Myocyte (in vitro differentiated cells): ENCODE measurements around the gene PGF. TPM values are rescaled to one million over a fixed set of nuclear protein-coding genes. Genes with fewer than 3 reads are reported as not detected.
"Not testable (repeated sequence)": the region's sequence is repeated elsewhere in the genome, so short reads cannot be mapped to it uniquely, and the experiment has no call there.

Experiments
- DNase-seq: peaks from one replicate; pipeline ENCODE4 v3.0.0-alpha.2; 2012; ENCODE audit warnings: low read depth
- total RNA-seq: library from RNA; depleted of rRNA; stranded (reverse); fragments of >200 nt; gene quantifications from 2 replicates; pipeline ENCODE4 v1.2.3, GENCODE V29; 2014

PGF gene
- total RNA-seq, 1 donor from 2014 or later: 12.0 TPM

DNA sequence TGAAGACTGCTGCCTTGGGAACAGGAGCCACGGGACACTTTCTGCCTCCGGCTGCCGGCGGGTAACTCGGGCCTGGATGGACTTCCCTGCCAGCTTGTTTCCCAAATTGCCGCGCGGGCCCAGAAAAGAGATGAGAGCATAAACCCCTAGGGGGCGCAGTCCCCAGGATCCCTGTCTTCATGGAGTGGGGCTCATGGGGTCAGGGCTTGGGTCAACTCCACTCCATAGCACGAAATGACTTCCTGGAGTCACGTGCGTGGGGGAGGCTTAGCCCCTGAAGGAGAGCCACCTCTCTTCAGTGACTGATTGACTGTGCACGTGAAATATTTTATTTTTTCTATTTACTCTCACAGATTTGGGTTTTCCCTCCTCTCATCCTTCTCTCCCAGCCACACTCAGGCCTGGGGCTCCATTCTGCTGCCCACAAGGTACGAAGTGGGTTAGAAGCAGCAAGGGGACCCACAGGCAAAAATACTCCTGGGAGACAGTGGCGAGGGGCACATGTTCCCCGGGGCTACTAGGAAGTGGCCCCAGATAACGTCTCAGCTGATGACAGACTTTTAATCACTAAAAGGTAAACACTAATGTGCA lies 10.0 kb downstream of the PGF start:
- DNase-seq: peak; percentile 33

DNA sequence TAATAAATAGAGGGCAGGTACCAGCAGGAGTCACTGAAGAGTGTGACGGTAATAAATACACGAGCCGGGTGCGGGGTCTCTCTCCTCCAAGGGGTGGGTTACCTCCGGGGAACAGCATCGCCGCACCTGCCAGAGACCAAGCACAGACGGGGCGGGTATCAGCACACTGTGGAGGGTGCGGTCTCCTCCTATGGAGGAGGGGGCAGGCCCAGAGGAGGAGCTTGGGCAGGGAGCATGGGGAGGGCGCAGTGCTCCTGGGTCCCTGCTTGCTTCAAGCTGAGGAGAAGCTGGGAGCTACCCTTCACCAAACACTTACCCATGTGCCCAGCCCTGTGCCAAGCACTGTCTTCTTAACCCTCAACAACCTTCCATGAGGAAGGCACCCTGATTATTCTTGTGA lies 12.8 kb downstream of the PGF start:
- no peak for DNase-seq

DNA sequence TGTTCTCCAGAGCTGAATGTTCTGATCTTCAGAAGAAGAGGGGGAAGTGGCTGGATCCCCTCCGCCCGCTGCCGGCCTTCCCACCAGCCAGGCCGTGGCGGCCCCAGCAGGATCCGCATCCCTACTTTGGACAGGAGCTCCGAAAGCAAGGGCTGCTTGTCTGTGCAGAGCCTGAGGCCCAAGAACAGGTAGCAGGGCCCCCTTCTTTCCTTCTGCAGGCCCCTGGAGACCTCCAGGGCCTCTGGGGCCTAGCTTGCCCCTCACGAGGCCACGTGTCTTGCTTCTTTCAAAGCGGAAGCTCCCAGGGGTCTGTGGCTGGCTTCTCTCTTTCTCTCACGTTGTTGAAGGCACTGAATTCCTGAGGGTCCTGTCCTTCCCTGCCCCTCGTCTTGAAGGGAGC lies 13.2 kb downstream of the PGF start:
- DNase-seq: no peak

DNA sequence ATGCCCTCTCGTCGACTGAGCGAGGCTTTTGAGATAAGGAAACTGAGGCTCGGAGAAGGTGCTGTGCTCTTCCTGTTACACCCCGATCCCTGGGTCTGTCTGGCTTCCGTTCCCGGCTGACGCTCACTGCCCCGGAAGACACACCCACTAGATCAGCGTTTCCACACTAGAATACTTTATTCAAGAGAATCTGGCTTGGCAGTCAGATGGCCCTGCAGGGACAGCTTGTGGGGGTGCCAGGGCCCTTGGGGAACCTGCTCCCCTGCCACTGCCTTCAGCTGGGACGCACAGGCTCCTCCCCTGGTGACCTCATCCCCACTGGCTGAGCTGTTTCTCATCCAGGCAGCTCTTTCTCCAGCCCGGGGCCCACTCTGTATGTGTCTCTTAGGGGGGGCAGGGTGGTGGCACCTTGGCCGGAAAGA lies 13.7 kb downstream of the PGF start:
- peak; percentile 79 for DNase-seq

DNA sequence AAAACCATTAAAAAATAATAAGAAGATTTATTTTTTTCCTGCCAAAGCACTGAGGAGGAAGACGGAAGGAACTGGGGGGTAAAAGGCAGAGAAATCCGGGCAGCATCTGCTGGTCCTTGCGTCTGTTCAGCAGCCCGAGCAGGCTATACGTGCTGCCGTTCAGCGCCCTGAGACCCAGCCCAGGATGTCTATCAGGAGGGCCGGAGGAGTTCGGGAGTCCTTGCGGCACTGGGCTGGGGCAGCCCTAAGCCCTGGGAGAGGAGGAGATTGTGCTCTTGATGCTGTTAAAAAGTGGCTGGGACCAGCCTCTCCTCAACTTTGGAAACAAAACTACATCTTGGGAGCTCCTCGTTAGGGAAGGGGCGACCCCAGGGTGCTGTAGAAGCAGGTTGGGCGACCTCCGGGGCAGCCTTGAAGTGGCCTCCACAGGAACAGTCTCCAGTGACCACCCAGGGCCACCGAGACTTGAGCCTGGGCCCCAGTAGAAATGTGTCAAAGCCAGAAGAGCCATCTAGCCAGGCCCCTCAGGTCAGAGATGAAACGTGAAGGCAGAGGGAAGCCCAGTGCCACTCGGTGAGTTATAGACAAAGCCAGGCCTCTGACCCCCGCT lies 14.3 kb downstream of the PGF start:
- DNase-seq: no peak

DNA sequence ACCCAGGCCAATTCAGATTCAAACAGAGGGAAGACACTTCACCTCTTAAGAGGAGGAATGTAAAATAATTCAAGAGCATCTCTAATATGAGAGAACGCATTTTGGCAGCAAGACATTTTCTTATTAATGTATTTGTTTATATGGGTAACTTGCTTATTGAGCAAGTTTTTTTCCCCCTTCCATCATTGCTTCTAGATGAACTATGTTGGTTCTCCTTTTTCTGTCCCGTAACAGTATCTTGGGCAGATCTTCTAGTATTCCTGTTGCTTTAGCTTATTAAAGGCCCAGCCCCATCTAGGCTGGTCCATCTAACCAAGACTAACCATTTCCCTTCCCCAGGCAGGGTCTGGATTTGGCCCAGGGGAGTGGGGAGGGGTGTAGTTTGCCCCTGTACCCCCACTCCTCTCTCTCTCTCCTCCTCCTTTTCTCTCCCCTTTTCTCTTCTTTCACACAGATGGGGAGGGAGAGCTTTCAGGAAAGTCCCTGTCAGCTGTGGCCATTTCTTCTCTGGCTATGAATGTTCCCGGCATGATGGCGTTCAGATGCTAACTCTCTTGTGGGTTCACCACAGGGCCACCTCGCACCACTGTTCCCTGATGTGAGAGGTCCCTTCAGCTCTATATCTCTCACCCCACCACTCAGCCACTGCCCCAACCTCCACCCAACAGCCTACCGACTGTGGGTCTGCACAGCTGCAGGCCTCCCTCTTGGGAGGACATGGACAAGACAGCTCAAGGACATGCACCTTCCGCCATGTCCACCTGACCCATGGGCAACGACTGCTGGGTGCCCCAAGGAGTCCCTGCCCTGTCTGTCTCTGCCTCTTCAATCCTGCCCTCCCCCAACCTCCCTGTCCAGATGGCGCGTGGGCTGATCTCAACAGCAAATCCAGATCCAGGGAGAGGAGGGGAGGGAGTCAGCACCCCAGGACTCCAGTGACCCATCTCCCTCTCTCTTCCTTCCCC lies 16.6 kb downstream of the PGF start:
- peak; percentile 55 for DNase-seq

DNA sequence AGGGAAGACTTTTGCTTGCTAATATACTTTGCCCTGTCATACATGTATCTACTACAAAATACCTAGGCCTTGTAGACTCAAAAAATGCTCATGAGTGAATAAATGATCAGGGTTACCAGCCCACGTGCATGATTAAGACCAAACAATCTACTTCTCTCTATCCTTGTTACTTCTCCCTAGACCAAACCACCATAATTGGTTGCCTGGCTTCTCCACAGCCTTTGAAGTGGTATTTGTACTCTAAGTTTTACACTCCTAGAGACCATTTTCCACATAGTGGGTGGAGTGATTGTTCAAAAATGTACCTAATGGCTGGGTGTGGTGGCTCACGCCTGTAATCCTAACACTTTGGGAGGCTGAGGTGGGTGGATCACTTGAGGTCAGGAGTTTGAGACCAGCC lies 18.2 kb downstream of the PGF start:
- DNase-seq: no peak

DNA sequence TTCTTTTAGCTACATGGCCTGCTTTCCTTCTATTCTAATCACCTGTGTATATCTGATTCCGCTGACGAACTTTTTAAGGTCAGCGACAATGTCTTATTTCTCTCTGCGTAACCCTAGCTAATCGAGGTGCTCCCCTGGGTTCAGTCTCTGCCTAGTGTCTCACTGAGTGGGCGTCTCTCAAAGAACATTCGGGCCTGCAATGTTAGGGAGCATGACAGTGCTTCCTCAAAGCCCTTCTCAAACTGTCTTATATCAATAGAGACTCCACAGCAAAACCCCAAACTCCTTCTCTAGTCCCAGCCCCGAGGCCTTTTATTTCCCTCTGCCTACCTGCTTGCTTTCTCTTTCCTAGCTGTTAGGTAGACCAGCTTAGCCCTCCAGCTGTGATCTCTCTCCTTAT lies 18.7 kb downstream of the PGF start:
- DNase-seq: no peak

DNA sequence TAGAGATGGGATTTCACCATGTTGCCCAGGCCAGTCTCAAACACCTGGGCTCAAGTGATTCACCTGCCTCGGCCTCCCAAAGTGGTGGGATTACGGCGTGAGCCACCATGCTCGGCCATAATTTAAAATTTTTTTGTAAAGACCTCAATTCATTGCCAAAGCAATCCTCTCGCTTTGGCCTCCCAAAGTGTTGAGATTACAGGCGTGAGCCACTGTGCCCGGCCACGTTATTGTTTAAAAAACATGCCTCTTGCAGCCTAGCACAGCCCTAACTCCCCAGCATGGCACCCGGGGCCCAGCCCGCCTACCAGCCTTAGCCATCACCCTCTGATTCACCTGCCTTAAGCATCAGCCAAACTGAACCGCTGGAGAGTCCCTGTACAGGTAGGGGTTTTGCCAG lies 19.2 kb downstream of the PGF start:
- no peak for DNase-seq

DNA sequence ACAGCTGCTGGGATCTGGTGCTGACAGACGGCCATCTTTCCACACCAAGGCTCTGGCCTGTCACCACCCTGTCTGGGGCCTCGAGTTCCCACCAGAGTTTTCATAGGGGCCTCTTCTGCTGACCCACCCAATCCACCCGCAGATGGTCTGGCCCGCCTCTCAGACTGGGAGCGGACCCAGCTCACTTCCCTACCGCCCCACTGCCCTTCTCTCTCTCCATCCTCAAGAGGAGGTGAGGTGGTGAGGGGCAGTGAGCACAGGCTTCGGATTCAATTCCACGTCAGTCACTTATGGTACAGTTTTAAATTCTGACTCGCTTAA lies 20.1 kb downstream of the PGF start:
- DNase-seq: no peak

DNA sequence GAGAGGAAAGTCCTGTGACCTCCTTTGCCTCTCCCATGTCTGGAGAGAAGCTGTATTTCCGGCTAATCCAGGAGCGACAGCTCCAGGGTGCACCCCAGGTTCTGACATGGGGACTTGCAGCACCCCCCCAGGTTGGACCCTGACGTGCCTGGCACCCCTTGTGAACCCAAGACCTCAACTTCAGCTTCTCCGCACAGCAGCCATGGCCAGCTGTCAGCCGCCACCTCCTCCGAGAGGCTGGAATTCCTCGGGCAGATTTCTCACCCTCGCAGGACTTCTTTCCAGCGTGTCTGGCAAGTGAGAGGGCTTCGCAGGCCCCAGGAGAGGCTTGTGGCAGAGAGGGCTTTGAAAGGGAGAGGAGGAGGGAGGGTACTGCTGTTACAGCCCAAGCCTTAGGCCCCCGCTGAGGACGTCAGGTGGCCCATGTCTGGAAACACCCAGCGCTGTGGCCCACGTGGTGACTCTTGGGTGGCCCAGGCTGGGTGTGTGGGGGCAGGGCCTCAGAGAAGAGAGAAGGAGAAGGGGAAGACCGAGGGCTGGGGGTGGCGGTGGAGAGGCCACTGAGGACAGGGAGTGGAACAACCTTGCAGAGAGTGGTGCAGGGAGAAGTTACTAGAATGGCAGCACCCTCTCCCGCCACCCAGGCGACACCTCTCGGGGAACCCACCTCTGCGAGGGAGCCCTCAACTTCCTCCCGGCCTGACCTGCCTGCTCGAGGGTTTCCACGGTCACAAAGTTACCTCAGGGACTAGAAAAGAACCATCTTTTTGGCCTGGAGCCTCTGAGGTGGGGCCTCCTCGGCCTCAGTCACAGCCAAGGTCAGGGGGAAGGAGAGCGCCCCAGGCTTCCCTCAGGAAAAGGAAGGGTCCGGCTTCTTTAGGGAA lies 20.7 kb downstream of the PGF start:
- DNase-seq: peak; percentile 93

DNA sequence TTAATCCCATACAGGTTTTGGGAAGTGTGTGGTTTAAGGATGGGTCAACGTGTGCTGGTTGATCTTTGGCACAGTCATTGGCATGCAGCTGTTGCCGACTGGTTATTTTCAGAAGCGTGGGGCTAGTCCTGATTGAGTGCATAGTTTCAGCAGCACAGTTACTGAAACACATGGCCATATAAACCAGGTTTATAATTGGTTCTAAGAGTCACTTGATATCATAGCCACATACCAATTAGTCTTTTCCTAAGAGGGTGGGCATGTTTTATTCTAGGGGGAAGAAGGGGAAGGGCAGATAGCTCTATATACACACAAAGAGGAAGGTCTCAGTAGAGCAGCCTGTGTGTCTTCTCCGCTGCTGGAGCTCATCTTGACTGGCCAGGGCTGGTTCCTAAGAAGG lies 21.4 kb downstream of the PGF start:
- DNase-seq: peak; percentile 98

DNA sequence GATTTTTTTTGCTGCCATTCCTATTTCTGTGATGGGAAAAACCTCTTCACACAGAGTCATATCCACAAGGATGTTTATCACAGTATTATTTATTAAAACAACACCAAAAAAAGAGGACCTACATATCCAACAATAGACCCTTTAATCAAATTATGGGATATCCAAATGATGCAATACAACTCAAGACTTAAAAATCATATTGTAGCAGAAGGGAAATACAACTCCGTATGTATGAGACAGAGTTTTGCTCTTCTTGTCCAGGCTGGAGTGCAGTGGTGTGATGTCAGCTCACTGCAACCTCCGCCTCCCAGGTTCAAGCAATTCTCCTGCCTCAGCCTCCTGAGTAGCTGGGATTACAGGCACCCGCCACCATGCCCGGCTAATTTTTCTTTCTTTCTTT lies 22.5 kb downstream of the PGF start:
- DNase-seq: not testable (repeated sequence)

DNA sequence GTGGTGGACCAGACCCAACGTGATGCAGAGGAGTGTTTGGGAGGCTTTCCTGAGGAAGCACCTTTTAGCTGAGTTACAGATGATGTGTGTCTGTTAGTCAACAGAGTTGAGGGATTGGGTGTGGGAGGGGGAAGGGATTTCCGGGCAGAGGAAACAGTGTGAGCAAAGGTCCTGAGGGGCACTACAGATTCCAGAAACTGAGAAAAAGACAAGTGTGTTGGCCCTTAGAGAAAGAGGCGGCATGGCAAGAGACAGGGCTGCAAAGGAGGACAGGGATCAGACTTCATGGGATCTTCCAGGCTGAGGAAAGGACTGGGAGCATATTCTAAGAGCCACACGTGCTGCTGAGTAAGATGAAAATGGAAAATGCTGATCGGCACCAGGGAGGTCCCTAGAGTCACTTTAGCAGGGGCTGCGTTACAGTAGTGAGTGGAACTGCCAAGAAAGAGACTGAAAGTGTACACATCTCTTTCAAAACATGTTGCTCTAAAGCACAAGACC lies 22.9 kb downstream of the PGF start:
- no peak for DNase-seq

DNA sequence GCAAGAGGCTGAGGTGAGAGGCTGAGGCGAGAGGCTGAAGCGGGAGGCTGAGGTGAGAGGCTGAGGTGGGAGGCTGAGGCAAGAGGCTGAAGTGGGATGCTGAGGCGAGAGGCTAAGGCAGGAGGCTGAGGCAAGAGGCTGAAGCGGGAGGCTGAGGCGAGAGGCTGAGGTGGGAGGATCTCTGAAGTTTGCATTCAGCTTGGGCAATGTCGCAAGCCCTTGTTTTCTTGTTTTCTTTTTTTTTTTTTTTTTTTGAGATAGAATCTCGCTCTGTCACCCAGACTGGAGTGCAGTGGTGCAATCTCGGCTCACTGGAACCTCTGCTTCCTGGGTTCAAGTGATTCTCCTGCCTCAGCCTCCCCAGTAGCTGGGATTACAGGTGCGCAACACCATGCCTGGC lies 23.7 kb downstream of the PGF start:
- DNase-seq: not testable (repeated sequence)

DNA sequence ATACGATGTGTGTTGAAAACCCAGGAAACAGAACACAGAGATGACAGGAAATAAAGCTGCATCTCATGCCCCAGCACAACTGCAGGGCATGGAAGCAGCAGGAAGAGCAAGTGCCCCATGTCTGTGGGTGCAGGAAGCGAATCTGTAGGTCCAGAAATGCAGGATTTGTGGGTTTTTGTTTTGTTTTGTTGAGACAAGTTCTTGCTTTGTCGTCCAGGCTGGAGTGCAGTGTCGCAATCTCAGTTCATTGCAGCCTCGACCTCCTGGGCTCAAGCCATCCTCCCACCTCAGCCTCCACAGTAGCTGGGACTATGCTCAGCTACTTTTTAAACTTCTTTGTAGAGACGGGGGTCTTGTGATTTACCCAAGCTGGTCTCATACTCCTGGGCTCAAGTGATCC lies 26.2 kb downstream of the PGF start:
- DNase-seq: no peak

DNA sequence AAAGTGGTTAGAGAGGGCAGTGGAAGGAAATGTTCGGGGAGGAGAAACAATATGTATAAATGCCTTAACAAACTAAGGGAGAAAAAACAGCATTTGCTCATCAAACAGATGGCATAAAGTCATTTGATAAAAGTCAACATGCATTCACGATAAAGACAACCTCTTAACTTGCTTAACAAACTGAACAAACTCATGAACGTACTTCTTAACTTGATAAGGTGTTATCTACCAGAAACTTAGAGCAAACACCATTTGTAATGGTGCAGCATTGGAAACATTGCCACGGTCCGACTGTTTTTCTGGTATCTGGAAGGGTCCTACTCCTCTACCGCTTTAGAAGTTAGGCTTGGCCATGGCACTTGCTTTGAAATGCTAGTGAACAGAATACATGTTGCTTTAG lies 28.2 kb downstream of the PGF start:
- no peak for DNase-seq

DNA sequence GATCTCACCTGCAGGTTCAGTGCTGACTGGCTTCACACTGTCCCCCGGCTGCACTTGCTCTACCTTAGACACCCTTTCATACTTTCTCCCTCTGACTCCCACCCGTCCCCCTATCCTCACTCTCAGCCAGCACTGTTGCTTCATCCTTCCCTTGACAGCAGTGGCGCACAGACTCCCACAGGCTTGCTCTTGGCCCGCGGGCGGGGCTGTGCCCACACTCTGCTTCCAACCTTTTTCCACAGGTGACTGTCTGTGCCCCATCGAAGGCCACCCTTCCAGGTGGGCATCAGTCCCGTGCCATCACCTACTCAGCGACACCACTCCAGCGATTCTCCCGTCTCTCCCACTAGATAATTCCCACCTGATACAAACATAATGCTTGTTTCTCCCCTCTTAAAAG lies 31.3 kb downstream of the PGF start:
- DNase-seq: no peak

DNA sequence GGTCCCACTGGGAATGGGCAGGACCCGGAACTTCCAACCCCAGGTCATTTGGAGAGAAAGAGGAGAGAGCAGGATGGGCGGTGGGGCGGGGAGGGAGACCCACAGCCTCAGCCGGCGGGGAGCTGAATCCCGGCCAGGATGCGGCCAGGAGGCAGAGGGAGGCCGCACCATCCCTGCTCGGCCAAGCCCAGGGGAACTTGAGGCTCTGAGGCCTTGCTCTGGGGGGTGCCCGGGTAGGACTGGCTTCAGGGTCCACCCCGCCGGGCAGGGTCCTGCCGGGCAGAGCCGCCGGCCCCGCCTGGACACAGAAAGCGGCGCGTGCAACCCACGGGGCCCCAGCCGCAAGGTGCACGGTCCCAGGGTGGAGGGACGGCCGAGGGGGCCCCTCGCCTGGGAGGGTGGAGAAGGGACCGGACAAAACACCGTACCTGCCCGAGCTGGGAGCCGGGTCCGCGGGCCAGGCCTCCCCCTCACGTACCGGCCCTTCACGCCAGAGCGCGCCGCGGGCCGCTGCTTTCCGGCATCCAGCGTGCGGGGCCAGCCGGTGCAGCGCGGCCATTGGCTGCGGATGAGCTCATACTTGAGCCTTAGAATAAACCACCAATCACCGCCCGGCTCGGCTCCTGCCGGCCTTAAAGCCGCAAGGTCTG lies 32.5 kb downstream of the PGF start, which contains the start of gene RPS6KL1:
Gene RPS6KL1, minus strand, starts transcription at position 509 of the 650 bp plus-strand sequence. CDS start 1,719 bp downstream, outside the sequence.
- peak; percentile 84 for DNase-seq

DNA sequence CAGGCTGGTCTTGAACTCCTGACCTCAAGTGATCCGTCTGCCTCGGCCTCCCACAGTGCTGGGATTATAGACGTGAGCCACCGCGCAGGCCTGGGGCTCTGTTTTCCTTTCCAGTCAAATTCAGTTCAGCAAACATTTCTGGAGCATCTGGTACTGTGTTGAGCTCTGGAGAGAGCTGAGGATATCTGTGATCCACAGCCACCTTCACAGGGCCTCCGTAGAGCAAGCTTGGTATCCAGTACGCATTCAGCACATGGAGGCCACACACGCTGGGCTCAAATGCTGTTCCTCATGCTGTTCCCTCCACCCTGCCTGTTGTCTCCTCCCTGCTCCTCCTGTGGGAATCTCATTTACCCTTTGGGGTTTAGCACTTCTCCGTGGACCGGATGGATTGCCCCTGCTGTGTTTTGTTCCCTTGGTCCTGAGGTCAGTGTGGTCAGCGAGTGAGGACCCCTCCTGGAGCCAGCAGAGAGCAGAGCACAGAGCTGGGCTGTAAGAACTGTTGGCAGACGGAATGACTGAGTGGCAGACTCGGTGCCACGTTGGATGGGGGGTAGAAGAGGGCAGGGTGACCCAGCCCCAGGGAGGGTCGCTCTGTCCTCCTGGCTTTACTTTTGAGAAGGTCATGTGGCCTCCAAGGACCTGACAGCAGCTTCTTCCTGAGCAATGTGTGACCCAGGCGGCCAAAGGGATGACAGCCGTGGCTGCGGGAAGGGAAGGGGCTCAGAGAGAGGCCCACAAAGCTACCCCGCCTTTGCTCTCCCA lies 33.2 kb downstream of the PGF start:
- no peak for DNase-seq
